ENCODE results near the gene SVEP1. TPM values are rescaled to one million over a fixed set of nuclear protein-coding genes. Genes with fewer than 3 reads are reported as not detected.

SVEP1 gene
- total RNA-seq, 1 experiment from 2014 or later, result not detected

DNA sequence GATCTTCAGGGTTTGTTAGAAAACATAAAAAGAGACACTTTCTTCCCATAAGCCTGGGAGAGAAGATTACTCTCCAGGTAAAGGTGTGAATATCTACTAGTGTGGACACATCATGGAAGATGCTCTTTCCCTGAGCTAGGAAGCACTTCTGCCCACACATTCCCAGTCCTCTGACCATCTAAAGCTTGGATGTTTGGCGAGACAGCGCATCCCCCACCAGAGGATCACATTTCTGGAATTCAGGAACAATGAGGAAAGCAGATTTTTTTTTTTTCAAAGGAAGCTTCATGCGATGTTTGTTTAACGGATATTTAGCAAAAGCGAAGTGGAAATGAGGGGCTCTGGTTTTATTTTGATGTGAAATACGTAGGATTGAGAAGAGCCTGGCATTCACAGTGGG lies 6.2 kb downstream of the SVEP1 start:
- no peaks in the 10 kb centered on the region for H3K36me3 ChIP-seq (ENCODE audit: insufficient read depth, low read length)
- no peak overlapping the region for H3K9ac ChIP-seq (ENCODE audit: low read length)
- no peaks in the 10 kb centered on the region for H3K4me1 ChIP-seq (ENCODE audit: low read length)
- DNase-seq, result no peak
- no peaks in the 10 kb centered on the region for H3K27me3 ChIP-seq (ENCODE audit: low read length)
- H3K4me3 ChIP-seq (ENCODE audit: low read length), result no peak overlapping the region
- H3K9me3 ChIP-seq (ENCODE audit: low read length), result no peaks in the 10 kb centered on the region
- no peaks in the 10 kb centered on the region for H3K79me2 ChIP-seq (ENCODE audit: low read length)
- H3K9me2 ChIP-seq (replicated peaks; ENCODE audit: insufficient read depth, low read length), result no peaks in the 10 kb centered on the region
- H4K20me1 ChIP-seq (ENCODE audit: insufficient read depth, low read depth, low read length), result no peaks in the 10 kb centered on the region
- no peak overlapping the region for H3K4me2 ChIP-seq (ENCODE audit: low read depth, low read length, poor library complexity, severe bottlenecking)
- H3K27ac ChIP-seq (ENCODE audit: low read length), result no peak overlapping the region
- H2AFZ ChIP-seq (ENCODE audit: low read length), result no peak overlapping the region

DNA sequence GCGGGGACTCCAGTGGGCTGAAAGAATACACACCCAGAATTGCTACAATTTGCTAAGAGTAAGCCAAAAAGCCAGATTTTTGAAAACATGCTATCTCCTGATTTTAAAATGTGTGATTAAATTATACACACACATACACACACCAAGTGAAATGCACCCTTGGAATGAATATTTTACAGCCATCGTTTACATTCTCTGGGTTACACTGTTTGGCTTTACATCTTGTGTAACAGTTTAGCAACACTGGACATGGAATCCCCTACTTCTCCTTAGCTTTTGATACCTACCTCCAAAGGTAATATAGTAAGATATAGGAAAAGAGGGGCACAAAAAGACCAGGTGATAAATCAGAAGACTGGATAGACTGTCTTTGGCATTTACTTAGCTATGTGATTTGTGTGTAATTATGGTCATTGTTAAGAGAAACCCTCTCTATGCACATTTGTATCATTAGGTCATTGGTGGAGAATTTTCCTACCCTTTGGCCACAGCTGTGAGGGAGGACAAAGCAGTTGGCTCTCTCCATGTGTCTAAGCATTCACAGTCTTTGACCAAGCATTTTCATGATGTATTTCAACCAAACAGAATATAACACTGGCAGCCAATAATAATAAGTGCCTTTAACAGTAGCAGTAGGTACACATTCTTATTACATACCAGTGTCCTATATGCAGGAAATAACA lies 7.6 kb downstream of the SVEP1 start:
- Histone ChIP-seq H3K9me2 (replicated peaks; ENCODE audit: insufficient read depth, low read length) (no peaks in the 10 kb centered on the region), H3K4me3 (ENCODE audit: low read length) (no peak overlapping the region), H2AFZ (ENCODE audit: low read length) (no peak overlapping the region), H3K27me3 (ENCODE audit: low read length) (no peaks in the 10 kb centered on the region), H3K36me3 (ENCODE audit: insufficient read depth, low read length) (no peaks in the 10 kb centered on the region), H3K4me1 (ENCODE audit: low read length) (no peaks in the 10 kb centered on the region), H3K79me2 (ENCODE audit: low read length) (no peaks in the 10 kb centered on the region), H3K9ac (ENCODE audit: low read length) (no peak overlapping the region), H3K4me2 (ENCODE audit: low read depth, low read length, poor library complexity, severe bottlenecking) (no peak overlapping the region), H3K27ac (ENCODE audit: low read length) (no peak overlapping the region), H3K9me3 (ENCODE audit: low read length) (no peaks in the 10 kb centered on the region), H4K20me1 (ENCODE audit: insufficient read depth, low read depth, low read length) (no peaks in the 10 kb centered on the region)
- DNase-seq, result no peak

DNA sequence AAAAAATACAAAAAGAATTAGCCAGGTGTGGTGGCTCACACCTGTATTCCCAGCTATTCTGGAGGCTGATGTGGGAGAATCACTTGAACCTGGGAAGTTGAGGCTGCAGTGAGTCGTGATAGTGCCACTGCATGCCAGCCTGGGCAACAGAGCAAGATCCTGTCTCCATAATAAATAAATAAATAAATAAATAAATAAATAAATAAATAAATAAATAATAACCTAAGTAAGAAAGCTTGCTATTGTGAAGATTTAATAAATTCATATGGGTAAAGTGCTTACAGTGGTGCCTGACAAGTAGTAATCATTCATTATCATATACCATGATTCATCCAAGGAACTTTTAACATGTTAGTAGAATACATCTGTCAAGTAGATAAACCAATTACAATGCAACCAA lies 13.4 kb downstream of the SVEP1 start:
- Histone ChIP-seq H3K4me2 (ENCODE audit: low read depth, low read length, poor library complexity, severe bottlenecking) (no peak overlapping the region), H3K9ac (ENCODE audit: low read length) (no peak overlapping the region), H3K4me1 (ENCODE audit: low read length) (no peaks in the 10 kb centered on the region), H3K27me3 (ENCODE audit: low read length) (no peaks in the 10 kb centered on the region), H3K9me3 (ENCODE audit: low read length) (no peaks in the 10 kb centered on the region), H3K79me2 (ENCODE audit: low read length) (no peaks in the 10 kb centered on the region), H3K27ac (ENCODE audit: low read length) (no peak overlapping the region), H3K9me2 (replicated peaks; ENCODE audit: insufficient read depth, low read length) (no peaks in the 10 kb centered on the region), H3K36me3 (ENCODE audit: insufficient read depth, low read length) (no peaks in the 10 kb centered on the region), H2AFZ (ENCODE audit: low read length) (no peak overlapping the region), H3K4me3 (ENCODE audit: low read length) (no peak overlapping the region), H4K20me1 (ENCODE audit: insufficient read depth, low read depth, low read length) (no peaks in the 10 kb centered on the region)
- DNase-seq, result no peak

GRCh38 chr9:110561826-110562225 lies 17.7 kb downstream of the SVEP1 start:
- Histone ChIP-seq H3K79me2 (ENCODE audit: low read length) (no peaks in the 10 kb centered on the region), H3K9ac (ENCODE audit: low read length) (no peak overlapping the region), H3K36me3 (ENCODE audit: insufficient read depth, low read length) (no peaks in the 10 kb centered on the region), H3K9me2 (replicated peaks; ENCODE audit: insufficient read depth, low read length) (no peaks in the 10 kb centered on the region), H3K4me2 (ENCODE audit: low read depth, low read length, poor library complexity, severe bottlenecking) (no peak overlapping the region), H3K27me3 (ENCODE audit: low read length) (no peaks in the 10 kb centered on the region), H3K4me1 (ENCODE audit: low read length) (no peaks in the 10 kb centered on the region), H3K27ac (ENCODE audit: low read length) (no peak overlapping the region), H2AFZ (ENCODE audit: low read length) (no peak overlapping the region), H4K20me1 (ENCODE audit: insufficient read depth, low read depth, low read length) (no peaks in the 10 kb centered on the region), H3K4me3 (ENCODE audit: low read length) (no peak overlapping the region), H3K9me3 (ENCODE audit: low read length) (no peaks in the 10 kb centered on the region)
- DNase-seq, result no peak

DNA sequence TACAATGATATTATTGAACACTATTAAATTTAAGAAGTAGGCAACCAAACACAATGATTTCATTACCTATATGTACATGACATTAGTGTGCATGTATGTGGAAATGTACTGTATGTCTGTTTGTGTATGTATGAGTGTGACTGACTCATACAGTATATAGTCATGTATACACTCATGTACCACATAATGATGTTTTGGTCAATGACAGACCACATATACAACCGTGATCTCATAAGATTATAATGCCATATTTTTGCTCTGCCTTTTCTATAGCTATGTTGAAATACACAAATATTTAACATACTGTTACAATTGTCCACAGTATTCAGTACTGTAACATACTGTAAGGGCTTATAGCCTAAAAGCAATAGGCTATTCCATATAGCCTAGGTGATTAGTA lies 19.7 kb downstream of the SVEP1 start:
- H3K4me2 ChIP-seq (ENCODE audit: low read depth, low read length, poor library complexity, severe bottlenecking), result no peak overlapping the region
- no peak overlapping the region for H2AFZ ChIP-seq (ENCODE audit: low read length)
- H3K4me1 ChIP-seq (ENCODE audit: low read length), result no peaks in the 10 kb centered on the region
- H3K27me3 ChIP-seq (ENCODE audit: low read length), result no peaks in the 10 kb centered on the region
- no peaks in the 10 kb centered on the region for H3K9me3 ChIP-seq (ENCODE audit: low read length)
- no peaks in the 10 kb centered on the region for H3K79me2 ChIP-seq (ENCODE audit: low read length)
- no peaks in the 10 kb centered on the region for H3K36me3 ChIP-seq (ENCODE audit: insufficient read depth, low read length)
- H3K9ac ChIP-seq (ENCODE audit: low read length), result no peak overlapping the region
- no peak overlapping the region for H3K4me3 ChIP-seq (ENCODE audit: low read length)
- H3K9me2 ChIP-seq (replicated peaks; ENCODE audit: insufficient read depth, low read length), result no peaks in the 10 kb centered on the region
- DNase-seq, result no peak
- H3K27ac ChIP-seq (ENCODE audit: low read length), result no peak overlapping the region
- H4K20me1 ChIP-seq (ENCODE audit: insufficient read depth, low read depth, low read length), result no peaks in the 10 kb centered on the region

DNA sequence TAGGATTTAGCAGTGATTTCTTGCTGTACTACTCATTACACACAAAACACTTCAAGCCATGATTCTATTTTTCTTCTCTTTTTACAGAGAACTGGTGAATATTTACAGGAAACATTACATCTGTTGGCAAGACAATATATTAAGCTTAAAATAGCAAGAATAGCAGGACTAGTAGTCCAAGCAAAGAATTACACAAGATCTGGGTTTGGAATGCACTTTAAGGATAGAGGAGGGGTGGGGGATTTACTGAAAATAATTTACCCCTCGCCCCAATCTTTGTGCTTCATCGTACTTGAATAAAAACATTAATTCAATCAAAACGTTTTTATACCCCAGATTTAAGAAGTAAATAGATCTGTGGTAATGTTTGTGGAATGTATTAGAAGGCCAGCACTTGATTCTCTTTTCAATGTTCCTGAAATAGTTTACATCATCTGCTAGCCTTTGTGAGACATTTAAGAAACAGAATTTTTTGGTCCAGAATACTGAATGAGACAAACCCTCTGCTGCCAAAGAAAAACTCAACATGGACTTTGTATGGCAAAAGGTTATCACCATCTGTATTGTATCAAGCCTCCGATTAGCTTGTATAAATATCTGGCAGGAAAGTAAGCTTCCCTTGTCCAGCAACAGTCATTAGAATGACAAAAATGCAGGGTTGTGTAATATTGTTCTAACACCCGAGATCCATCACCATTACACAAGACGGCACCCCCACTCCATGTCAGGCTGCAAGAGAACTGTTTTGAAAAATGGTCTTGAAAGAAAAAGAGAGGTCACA lies 23.8 kb downstream of the SVEP1 start:
- no peaks in the 10 kb centered on the region for H3K9me2 ChIP-seq (replicated peaks; ENCODE audit: insufficient read depth, low read length)
- no peak overlapping the region for H2AFZ ChIP-seq (ENCODE audit: low read length)
- H3K27me3 ChIP-seq (ENCODE audit: low read length), result no peaks in the 10 kb centered on the region
- H3K9ac ChIP-seq (ENCODE audit: low read length), result no peak overlapping the region
- H4K20me1 ChIP-seq (ENCODE audit: insufficient read depth, low read depth, low read length), result no peaks in the 10 kb centered on the region
- no peak overlapping the region for H3K27ac ChIP-seq (ENCODE audit: low read length)
- no peak for DNase-seq
- no peaks in the 10 kb centered on the region for H3K36me3 ChIP-seq (ENCODE audit: insufficient read depth, low read length)
- no peak overlapping the region for H3K4me3 ChIP-seq (ENCODE audit: low read length)
- H3K4me1 ChIP-seq (ENCODE audit: low read length), result no peaks in the 10 kb centered on the region
- H3K79me2 ChIP-seq (ENCODE audit: low read length), result no peaks in the 10 kb centered on the region
- H3K9me3 ChIP-seq (ENCODE audit: low read length), result no peaks in the 10 kb centered on the region
- no peak overlapping the region for H3K4me2 ChIP-seq (ENCODE audit: low read depth, low read length, poor library complexity, severe bottlenecking)

GRCh38 chr9:110546411-110546871 lies 33.1 kb downstream of the SVEP1 start:
- Histone ChIP-seq H3K4me2 (ENCODE audit: low read depth, low read length, poor library complexity, severe bottlenecking) (no peak overlapping the region), H2AFZ (ENCODE audit: low read length) (no peak overlapping the region), H3K79me2 (ENCODE audit: low read length) (no peaks in the 10 kb centered on the region), H3K4me3 (ENCODE audit: low read length) (no peak overlapping the region), H3K9me3 (ENCODE audit: low read length) (no peaks in the 10 kb centered on the region), H3K9ac (ENCODE audit: low read length) (no peak overlapping the region), H3K9me2 (replicated peaks; ENCODE audit: insufficient read depth, low read length) (no peaks in the 10 kb centered on the region), H3K36me3 (ENCODE audit: insufficient read depth, low read length) (no peaks in the 10 kb centered on the region), H3K4me1 (ENCODE audit: low read length) (no peaks in the 10 kb centered on the region), H3K27me3 (ENCODE audit: low read length) (no peaks in the 10 kb centered on the region), H3K27ac (ENCODE audit: low read length) (no peak overlapping the region), H4K20me1 (ENCODE audit: insufficient read depth, low read depth, low read length) (no peaks in the 10 kb centered on the region)
- DNase-seq, result no peak

DNA sequence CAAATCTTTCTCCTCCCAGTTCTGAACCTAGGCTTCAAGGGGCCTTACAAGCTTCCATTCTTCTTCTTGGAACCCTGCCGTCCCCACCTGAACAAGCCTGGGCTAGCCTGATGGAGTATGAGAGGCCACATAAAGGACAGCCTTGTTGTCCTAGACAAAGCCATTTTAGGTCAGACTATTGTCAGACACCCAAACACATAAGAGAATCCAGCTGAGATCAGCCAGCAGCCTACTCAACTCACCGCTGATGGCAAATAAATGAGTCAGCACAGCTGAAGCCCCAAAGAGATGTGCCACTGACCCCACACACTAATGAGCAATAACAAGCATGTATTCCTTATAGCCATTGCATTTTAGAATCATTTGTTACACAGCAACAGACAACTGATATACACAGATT lies 33.8 kb downstream of the SVEP1 start:
- Histone ChIP-seq H3K4me3 (ENCODE audit: low read length) (no peak overlapping the region), H3K9ac (ENCODE audit: low read length) (no peak overlapping the region), H3K27me3 (ENCODE audit: low read length) (no peaks in the 10 kb centered on the region), H4K20me1 (ENCODE audit: insufficient read depth, low read depth, low read length) (no peaks in the 10 kb centered on the region), H3K9me3 (ENCODE audit: low read length) (no peaks in the 10 kb centered on the region), H3K4me1 (ENCODE audit: low read length) (no peaks in the 10 kb centered on the region), H3K9me2 (replicated peaks; ENCODE audit: insufficient read depth, low read length) (no peaks in the 10 kb centered on the region), H2AFZ (ENCODE audit: low read length) (no peak overlapping the region), H3K4me2 (ENCODE audit: low read depth, low read length, poor library complexity, severe bottlenecking) (no peak overlapping the region), H3K27ac (ENCODE audit: low read length) (no peak overlapping the region), H3K36me3 (ENCODE audit: insufficient read depth, low read length) (no peaks in the 10 kb centered on the region), H3K79me2 (ENCODE audit: low read length) (no peaks in the 10 kb centered on the region)
- no peak for DNase-seq
